ENCODE data around the gene ZNF423.
"Not testable (repeated sequence)": the region's sequence is repeated elsewhere in the genome, so short reads cannot be mapped to it uniquely, and the experiment has no call there.

The ZNF423 gene

GRCh38 chr16:49519741-49520140, 336.2 kb downstream of the ZNF423 start:
- no peak for DNase-seq

DNA sequence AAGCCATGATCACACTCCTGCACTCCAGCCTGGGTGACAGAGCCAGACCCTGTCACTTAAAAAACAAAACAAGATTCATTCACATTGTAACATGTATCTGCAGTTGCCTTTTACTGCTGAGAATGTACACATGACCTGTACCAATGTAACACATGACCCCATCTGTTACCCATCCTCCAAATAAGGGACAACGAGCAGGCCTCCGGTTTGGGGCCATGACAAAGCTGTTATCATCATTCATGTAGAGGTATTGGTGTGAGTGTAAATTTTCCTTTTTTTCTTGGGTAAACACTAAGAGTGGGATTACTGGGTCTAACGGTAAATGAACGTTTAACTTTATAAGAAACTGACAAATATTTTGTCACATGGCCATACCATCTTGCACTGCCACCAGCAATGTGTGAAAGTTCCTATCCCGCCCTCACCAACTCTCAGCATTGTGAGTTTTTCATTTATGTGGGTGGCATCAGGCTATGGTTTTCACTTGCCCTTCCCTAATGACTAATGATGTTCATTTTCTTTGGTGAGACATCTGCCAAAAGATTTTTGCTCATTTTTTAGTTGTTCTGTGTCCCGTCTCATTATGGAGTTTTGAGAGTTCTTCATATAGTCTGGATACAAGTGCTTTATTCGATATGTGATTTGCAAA, 336.8 kb downstream of the ZNF423 start:
- DNase-seq = no peak

- DNase-seq = no peak
Measured at GRCh38 chr16:49516382-49517036, 339.4 kb downstream of the ZNF423 start.

GRCh38 chr16:49515861-49516260, 340.1 kb downstream of the ZNF423 start:
- no peak for DNase-seq

GRCh38 chr16:49515016-49515565, 340.8 kb downstream of the ZNF423 start:
- no peak for DNase-seq

DNA sequence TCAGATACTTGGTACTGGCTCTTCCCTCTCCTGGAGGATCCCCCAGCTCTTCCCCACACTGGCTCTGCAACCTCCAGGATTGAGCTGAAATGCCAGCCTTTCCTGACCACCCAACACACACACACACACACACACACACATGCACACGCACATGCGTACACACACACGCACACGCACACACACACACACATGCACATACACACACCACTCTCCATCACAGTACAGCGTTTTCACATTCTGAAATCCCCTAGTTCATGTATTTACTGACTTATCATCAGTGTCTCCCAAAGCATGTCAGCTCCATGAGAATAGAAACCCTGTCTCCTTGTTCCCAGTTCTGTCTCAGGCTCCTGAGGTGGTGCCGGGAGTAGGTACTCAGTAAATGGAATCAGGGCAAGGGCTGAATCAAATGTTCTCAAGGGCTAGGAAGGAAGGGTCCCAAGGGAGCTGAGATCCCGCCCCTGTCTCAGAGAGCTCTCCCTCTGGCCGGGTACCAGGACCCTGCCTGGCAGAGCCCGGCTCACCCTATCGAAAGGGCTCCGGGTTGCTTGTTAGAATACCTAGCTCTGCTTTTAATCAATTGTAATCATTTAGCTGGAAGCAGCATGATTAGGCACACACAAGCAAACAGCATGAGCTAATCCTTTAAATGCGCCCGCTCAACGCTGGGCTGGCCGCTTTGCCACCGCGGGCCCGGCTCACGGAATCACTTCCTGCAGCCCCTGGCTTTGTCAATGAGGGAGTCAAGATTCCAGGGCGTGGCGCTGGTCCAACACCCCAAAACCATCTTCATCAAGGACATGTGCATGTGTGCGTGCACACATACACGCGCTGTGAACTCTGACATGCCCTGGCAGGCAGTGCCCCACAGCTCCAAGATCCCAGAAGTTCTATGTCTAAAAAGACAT, 341.6 kb downstream of the ZNF423 start:
- DNase-seq = no peak

DNA sequence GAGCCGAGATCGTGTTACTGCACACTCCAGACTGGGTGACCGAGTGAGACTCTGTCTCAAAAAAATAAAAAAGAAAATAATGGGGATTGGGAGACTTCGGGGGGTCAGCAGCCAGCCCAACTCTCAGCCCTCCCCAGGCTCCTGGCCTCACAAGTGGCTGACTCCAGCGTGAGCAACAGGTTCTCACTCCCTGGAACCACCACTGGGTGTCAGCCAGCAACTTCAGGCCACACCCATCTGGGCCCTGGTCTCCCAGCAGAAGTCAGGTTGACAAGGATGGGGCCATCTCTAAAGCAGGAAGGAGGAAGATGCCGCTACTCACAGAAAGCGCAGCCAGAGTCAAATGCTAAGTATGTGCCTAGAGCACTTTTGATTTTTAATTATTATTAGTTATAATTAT, 342.9 kb downstream of the ZNF423 start:
- no peak for DNase-seq

GRCh38 chr16:49510654-49511305, 345.1 kb downstream of the ZNF423 start:
- DNase-seq = no peak

DNA sequence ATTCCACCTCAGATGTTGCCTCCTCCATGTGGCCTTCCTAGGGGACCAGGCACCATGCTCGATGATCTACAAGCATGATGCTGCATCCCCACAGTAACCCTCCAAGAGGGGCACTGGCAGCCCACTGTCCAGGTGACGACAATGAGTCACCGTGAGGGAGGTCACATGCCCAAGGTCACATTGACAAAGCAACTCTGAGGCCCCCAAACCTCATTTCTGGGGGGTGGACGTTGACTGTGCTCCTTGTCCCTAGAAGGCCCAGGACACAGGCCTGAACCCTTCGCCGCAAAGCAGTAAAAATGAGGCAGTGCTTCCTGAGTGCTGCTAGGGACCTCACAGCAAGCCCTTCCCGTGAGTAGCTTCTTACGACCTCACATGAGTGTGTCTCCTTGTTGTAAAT, 345.8 kb downstream of the ZNF423 start:
- DNase-seq = no peak

GRCh38 chr16:49506058-49507013, 349.6 kb downstream of the ZNF423 start:
- not testable (repeated sequence) for DNase-seq

DNA sequence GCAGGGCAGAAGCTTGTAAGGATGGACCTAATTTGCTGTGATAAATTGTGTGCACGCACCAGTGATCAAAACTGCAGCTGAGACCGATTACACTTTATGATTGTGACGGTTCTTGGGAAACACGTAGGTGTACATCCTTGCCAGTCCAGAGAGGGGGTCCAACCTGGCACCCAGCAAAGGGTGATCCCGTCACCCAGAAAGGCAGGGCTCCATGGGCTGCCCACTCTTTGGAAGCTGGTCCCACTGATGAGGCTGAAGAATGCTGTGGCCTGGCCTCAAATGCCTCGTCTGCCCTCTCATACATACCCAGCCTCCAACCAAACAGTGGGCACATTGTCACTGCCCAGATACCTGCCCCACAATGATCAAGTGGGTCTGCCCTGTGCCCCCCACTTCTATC, 350.4 kb downstream of the ZNF423 start:
- no peak for DNase-seq

- no peak for DNase-seq
Measured at GRCh38 chr16:49504626-49505025, 351.3 kb downstream of the ZNF423 start.

DNA sequence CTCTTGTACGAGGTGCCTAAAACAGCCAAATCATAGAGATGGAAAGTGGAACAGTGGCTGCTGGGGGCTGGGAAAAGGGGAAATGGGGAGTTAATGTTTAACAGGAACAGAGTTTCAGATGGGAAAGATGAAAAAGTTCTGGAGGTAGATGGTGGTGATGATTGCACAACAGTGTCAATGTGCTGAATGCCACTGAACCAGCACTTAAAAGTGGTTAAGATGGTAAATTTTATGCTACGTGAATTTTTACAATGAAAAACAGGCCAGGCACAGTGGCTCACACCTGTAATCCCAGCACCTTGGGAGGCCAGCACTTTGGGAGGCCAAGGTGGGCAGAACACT, 351.9 kb downstream of the ZNF423 start:
- DNase-seq = no peak

DNA sequence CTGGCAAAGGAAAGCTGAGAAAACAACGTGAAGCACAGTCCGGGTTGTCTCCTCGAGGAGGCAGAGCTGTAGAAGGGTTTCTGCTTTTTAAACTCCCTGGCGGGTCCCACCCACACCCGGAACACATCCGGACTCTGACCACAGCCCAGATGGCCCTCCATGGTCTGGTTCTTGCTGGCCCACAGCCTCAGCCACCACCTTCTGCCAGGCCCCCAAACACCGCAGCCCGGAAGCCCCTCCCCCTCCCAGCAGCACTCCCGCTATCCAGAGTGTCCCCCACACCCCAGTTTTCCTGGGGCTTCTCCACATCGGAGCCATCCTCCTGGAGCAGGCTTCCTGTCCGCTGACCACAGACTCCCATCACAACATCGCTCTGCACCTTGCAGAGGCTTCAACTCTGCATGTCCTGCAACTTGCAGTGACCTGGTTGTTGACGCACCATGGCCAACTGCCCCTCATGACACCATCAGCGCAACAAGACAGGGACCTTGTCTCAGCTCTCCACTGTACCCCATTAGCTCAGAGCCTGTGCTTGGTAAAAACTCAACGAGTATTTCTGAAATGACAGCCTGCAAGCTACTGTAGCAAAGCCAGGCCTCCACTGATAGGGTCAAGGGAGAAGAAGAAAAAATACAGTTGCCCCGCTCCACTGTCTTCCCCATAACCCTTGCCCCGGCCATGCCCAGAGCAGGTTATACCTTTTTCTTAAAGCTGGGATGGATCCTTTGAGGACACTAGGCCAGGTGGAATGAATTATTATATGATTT, 352.5 kb downstream of the ZNF423 start:
- DNase-seq = no peak

DNA sequence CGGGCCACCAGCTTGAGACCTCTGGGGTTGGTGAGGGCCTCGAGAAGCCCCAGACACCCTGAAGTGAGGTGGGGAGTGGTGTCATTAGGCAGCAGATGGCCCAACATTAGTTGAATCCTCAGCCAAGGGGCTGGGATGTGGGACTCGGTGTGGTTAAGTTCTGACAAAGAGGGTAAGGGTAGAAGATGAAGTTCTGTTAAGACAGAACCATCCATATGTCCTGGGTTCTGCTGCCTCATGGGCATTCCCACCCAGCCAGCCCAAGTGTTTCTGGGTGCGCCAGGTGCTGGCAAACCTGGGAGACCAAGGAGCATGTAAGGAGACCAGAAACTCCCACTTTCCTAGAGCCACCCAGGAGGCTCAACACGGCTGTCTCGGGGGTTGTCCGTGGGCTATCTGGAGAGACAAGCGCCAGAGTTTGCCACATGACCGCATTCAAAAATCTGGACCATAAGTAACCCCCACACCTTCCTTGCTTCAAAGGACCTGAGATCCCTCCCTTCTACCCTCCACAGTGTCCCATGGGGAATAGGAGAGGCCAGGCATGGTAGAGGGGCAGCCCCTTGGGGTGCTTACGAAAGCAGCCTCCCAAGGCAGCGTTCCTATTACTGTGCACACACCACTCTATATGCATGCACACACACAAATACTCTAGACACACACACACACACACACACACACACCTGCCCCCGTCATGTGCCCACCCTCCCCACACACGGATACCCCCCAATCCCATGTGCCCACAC, 353.6 kb downstream of the ZNF423 start:
- no peak for DNase-seq

- DNase-seq = no peak
Measured at GRCh38 chr16:49499869-49500610, 355.9 kb downstream of the ZNF423 start.

DNA sequence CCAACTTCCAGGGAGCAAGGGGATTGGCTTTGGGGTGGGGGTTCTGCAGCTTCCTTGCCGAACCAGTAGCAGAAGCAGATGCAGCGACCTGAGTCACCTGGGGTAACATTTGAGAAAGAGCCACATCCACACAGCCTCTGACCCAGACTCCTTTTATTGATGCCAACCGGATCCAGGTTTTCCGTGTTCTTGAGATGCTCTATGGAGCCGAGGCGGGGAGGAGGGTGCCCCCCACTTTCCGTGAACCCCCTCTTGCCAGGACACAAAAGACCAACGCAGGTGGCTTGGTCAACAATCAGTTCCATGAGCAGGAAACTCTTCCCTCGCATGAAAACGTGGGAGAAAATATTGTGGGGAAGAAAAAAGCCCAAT, 356.5 kb downstream of the ZNF423 start:
- DNase-seq = no peak

GRCh38 chr16:49498666-49499413, 357.1 kb downstream of the ZNF423 start:
- no peak for DNase-seq

- DNase-seq = no peak
Measured at GRCh38 chr16:49498264-49498663, 357.6 kb downstream of the ZNF423 start.

All from CD4-positive, alpha-beta T cell treated with Interleukin-17A for 1 hour (primary cell).